Measurements from ENCODE around the gene SIDT2. TPM values are rescaled to one million over a fixed set of nuclear protein-coding genes. Genes with fewer than 3 reads are reported as not detected.

Gene SIDT2
- polyA plus RNA-seq, 1 donor from 2014 or later, result 11.1 TPM

DNA sequence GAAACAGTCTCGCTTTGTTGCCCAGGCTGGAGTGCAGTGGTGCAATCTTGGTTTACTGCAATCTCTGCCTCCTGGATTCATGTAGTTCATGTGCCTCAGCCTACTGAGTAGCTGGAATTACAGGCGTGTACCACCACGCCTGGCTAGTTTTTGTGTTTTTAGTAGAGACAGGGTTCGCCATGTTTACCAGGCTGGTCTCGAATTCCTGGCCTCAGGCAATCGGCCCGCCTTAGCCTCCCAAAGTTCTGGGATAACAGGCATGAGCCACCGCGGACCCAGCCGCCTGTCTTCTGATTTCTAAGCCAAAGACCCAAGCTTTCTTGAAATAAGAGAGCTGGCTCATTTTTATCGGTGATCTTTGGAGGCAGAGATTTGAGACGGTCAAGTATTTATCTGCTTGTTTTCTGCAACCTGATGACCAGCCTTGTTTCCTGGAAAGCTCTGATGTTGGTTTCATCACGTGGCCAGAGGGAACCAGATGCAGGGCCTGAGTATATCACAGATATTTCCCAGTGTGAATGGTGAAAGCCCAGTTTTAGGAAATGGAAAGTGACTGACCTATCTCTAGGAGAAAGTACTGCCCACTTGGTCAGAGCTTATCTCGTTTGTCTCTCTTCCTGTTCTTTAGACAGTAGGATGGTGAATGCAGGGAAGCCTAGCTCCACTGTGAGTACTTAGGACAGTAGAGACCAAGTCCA lies 5.7 kb upstream of the SIDT2 start:
- H3K36me3 ChIP-seq (ENCODE audit: insufficient read depth, low read length), result no peaks in the 10 kb centered on the region
- no peaks in the 10 kb centered on the region for H3F3A ChIP-seq (ENCODE audit: insufficient read depth, low read length, poor library complexity, severe bottlenecking)
- TF ChIP-seq MXI1 (conservative IDR thresholded peaks at IDR 0.05; ENCODE audit: poor library complexity, severe bottlenecking) (no peak), TAF1 (IDR thresholded peaks at IDR 0.05; ENCODE audit: low read depth) (no peak), EZH2 (IDR thresholded peaks at IDR 0.05; ENCODE audit: borderline replicate concordance, insufficient read depth, low read length, poor library complexity, severe bottlenecking) (no peak), SMC3 (conservative IDR thresholded peaks at IDR 0.05; ENCODE audit: poor library complexity) (no peak), POLR2AphosphoS5 (IDR thresholded peaks at IDR 0.05) (no peak), CTCF (IDR thresholded peaks at IDR 0.05; ENCODE audit: poor library complexity, severe bottlenecking) (no peak), EP300 (conservative IDR thresholded peaks at IDR 0.05; ENCODE audit: poor library complexity, severe bottlenecking) (no peak), RAD21 (conservative IDR thresholded peaks at IDR 0.05) (no peak)
- TF ChIP-seq, protein P1, sequence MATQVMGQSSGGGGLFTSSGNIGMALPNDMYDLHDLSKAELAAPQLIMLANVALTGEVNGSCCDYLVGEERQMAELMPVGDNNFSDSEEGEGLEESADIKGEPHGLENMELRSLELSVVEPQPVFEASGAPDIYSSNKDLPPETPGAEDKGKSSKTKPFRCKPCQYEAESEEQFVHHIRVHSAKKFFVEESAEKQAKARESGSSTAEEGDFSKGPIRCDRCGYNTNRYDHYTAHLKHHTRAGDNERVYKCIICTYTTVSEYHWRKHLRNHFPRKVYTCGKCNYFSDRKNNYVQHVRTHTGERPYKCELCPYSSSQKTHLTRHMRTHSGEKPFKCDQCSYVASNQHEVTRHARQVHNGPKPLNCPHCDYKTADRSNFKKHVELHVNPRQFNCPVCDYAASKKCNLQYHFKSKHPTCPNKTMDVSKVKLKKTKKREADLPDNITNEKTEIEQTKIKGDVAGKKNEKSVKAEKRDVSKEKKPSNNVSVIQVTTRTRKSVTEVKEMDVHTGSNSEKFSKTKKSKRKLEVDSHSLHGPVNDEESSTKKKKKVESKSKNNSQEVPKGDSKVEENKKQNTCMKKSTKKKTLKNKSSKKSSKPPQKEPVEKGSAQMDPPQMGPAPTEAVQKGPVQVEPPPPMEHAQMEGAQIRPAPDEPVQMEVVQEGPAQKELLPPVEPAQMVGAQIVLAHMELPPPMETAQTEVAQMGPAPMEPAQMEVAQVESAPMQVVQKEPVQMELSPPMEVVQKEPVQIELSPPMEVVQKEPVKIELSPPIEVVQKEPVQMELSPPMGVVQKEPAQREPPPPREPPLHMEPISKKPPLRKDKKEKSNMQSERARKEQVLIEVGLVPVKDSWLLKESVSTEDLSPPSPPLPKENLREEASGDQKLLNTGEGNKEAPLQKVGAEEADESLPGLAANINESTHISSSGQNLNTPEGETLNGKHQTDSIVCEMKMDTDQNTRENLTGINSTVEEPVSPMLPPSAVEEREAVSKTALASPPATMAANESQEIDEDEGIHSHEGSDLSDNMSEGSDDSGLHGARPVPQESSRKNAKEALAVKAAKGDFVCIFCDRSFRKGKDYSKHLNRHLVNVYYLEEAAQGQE (IDR thresholded peaks at IDR 0.05; ENCODE audit: borderline replicate concordance), result no peak
- no peaks in the 10 kb centered on the region for H3K27me3 ChIP-seq (ENCODE audit: insufficient read depth, low read depth, low read length)
- H3K9me3 ChIP-seq (ENCODE audit: low read length), result no peaks in the 10 kb centered on the region
- H3K27ac ChIP-seq (ENCODE audit: low read length), result no peak overlapping the region
- no peak overlapping the region for H2AFZ ChIP-seq (ENCODE audit: low read depth, low read length)
- no peaks in the 10 kb centered on the region for H4K20me1 ChIP-seq (ENCODE audit: insufficient read depth)
- no peak overlapping the region for H3K9ac ChIP-seq (ENCODE audit: low read length)
- no peak overlapping the region for H3K4me3 ChIP-seq (ENCODE audit: low read length)
- H3K4me2 ChIP-seq (ENCODE audit: low read length), result no peak overlapping the region
- H3K79me2 ChIP-seq (replicated peaks; ENCODE audit: insufficient read depth, low read length), result peaks cover 4% of the 10 kb centered on the region
- no peaks in the 10 kb centered on the region for H3K9me2 ChIP-seq (ENCODE audit: insufficient read depth, low read length)

DNA sequence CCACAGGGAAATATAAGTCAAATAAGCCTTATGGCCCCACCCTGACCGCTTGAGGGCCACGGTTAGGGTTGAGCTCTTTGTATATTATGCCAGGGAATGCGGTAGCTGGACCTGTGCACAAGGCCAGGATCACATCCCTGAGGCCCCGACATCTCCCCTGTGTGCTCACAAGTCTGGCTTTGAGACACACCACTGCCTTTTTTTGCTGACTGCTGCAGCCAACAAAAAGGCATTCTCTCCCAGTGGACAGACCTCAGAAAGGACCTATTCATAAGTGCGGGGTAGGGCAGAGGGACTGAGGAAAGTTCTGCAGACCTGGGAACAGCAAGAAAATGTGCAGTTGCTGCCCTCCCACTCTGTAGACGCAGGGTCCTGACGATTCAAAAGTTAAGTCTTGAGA lies 3.4 kb upstream of the SIDT2 start:
- H3K4me2 ChIP-seq (ENCODE audit: low read length), result no peak overlapping the region
- no peaks in the 10 kb centered on the region for H3F3A ChIP-seq (ENCODE audit: insufficient read depth, low read length, poor library complexity, severe bottlenecking)
- no peak overlapping the region for H3K9ac ChIP-seq (ENCODE audit: low read length)
- no peak overlapping the region for H3K4me3 ChIP-seq (ENCODE audit: low read length)
- H4K20me1 ChIP-seq (ENCODE audit: insufficient read depth), result no peaks in the 10 kb centered on the region
- no peaks in the 10 kb centered on the region for H3K36me3 ChIP-seq (ENCODE audit: insufficient read depth, low read length)
- no peaks in the 10 kb centered on the region for H3K9me2 ChIP-seq (ENCODE audit: insufficient read depth, low read length)
- no peaks in the 10 kb centered on the region for H3K9me3 ChIP-seq (ENCODE audit: low read length)
- TF ChIP-seq, protein P1 (IDR thresholded peaks at IDR 0.05; ENCODE audit: borderline replicate concordance), result no peak
- TF ChIP-seq EP300 (conservative IDR thresholded peaks at IDR 0.05; ENCODE audit: poor library complexity, severe bottlenecking) (no peak), SMC3 (conservative IDR thresholded peaks at IDR 0.05; ENCODE audit: poor library complexity) (no peak), POLR2AphosphoS5 (IDR thresholded peaks at IDR 0.05) (no peak), TAF1 (IDR thresholded peaks at IDR 0.05; ENCODE audit: low read depth) (no peak), EZH2 (IDR thresholded peaks at IDR 0.05; ENCODE audit: borderline replicate concordance, insufficient read depth, low read length, poor library complexity, severe bottlenecking) (no peak), MXI1 (conservative IDR thresholded peaks at IDR 0.05; ENCODE audit: poor library complexity, severe bottlenecking) (no peak), CTCF (IDR thresholded peaks at IDR 0.05; ENCODE audit: poor library complexity, severe bottlenecking) (no peak), RAD21 (conservative IDR thresholded peaks at IDR 0.05) (no peak)
- H2AFZ ChIP-seq (ENCODE audit: low read depth, low read length), result no peak overlapping the region
- H3K79me2 ChIP-seq (replicated peaks; ENCODE audit: insufficient read depth, low read length), result no peaks in the 10 kb centered on the region
- H3K27me3 ChIP-seq (ENCODE audit: insufficient read depth, low read depth, low read length), result no peaks in the 10 kb centered on the region
- no peak overlapping the region for H3K27ac ChIP-seq (ENCODE audit: low read length)

All from neural cell (in vitro differentiated cells).